ENCODE results near the gene MAP3K21. TPM values are rescaled to one million over a fixed set of nuclear protein-coding genes. Genes with fewer than 3 reads are reported as not detected.

Gene MAP3K21
- polyA plus RNA-seq, 1 experiment = 0.42 TPM

- Histone ChIP-seq H3K9me3 (ENCODE audit: control insufficient read depth, insufficient read depth, low read length) (no peaks in the 10 kb centered on the region), H3K4me3 (ENCODE audit: low read depth, low read length) (no peak overlapping the region), H3K27me3 (ENCODE audit: control insufficient read depth, insufficient read depth, low read length) (no peaks in the 10 kb centered on the region), H3K27ac (ENCODE audit: low read depth, low read length) (no peak overlapping the region)
- POLR2A ChIA-PET = no interaction called here
- TF ChIP-seq, protein P1, sequence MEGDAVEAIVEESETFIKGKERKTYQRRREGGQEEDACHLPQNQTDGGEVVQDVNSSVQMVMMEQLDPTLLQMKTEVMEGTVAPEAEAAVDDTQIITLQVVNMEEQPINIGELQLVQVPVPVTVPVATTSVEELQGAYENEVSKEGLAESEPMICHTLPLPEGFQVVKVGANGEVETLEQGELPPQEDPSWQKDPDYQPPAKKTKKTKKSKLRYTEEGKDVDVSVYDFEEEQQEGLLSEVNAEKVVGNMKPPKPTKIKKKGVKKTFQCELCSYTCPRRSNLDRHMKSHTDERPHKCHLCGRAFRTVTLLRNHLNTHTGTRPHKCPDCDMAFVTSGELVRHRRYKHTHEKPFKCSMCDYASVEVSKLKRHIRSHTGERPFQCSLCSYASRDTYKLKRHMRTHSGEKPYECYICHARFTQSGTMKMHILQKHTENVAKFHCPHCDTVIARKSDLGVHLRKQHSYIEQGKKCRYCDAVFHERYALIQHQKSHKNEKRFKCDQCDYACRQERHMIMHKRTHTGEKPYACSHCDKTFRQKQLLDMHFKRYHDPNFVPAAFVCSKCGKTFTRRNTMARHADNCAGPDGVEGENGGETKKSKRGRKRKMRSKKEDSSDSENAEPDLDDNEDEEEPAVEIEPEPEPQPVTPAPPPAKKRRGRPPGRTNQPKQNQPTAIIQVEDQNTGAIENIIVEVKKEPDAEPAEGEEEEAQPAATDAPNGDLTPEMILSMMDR (IDR thresholded peaks at IDR 0.05; ENCODE audit: low read depth, low read length) = no peak
- CTCF ChIA-PET = no interaction called here
- DNase-seq (ENCODE audit: low read depth, low spot score) = no peak
Measured at GRCh38 chr1:233379869-233380438, 52.4 kb downstream of the MAP3K21 start.

GRCh38 chr1:233381806-233382205, 54.3 kb downstream of the MAP3K21 start:
- no peak for DNase-seq (ENCODE audit: low read depth, low spot score)
- Histone ChIP-seq H3K4me3 (ENCODE audit: low read depth, low read length) (no peak overlapping the region), H3K9me3 (ENCODE audit: control insufficient read depth, insufficient read depth, low read length) (no peaks in the 10 kb centered on the region), H3K27ac (ENCODE audit: low read depth, low read length) (no peak overlapping the region), H3K27me3 (ENCODE audit: control insufficient read depth, insufficient read depth, low read length) (no peaks in the 10 kb centered on the region)
- CTCF ChIA-PET = interaction anchor here (1.1 to 1.8 kb wide), 3 partner anchors 16 to 77 kb away, joined by 3 to 8 read pairs (median 5); no protein-coding TSS in a partner anchor
- TF ChIP-seq, protein P1 (IDR thresholded peaks at IDR 0.05; ENCODE audit: low read depth, low read length) = no peak
- POLR2A ChIA-PET = no interaction called here

GRCh38 chr1:233383984-233384383, 56.5 kb downstream of the MAP3K21 start:
- Histone ChIP-seq H3K9me3 (ENCODE audit: control insufficient read depth, insufficient read depth, low read length) (no peaks in the 10 kb centered on the region), H3K27me3 (ENCODE audit: control insufficient read depth, insufficient read depth, low read length) (no peaks in the 10 kb centered on the region), H3K27ac (ENCODE audit: low read depth, low read length) (no peak overlapping the region), H3K4me3 (ENCODE audit: low read depth, low read length) (no peak overlapping the region)
- TF ChIP-seq, protein P1 (IDR thresholded peaks at IDR 0.05; ENCODE audit: low read depth, low read length) = no peak
- ChIA-PET POLR2A (no interaction called here), CTCF (interaction anchor here (0.6 to 1.7 kb wide), 3 partner anchors 11 to 926 kb away, joined by 3 to 7 read pairs (median 5); no protein-coding TSS in a partner anchor)
- DNase-seq (ENCODE audit: low read depth, low spot score) = no peak

- no peak overlapping the region for H3K27ac ChIP-seq (ENCODE audit: low read depth, low read length)
- TF ChIP-seq, protein P1 (IDR thresholded peaks at IDR 0.05; ENCODE audit: low read depth, low read length) = no peak
- no peak overlapping the region for H3K4me3 ChIP-seq (ENCODE audit: low read depth, low read length)
- ChIA-PET CTCF (no interaction called here), POLR2A (no interaction called here)
- DNase-seq (ENCODE audit: low read depth, low spot score) = no peak
- no peaks in the 10 kb centered on the region for H3K9me3 ChIP-seq (ENCODE audit: control insufficient read depth, insufficient read depth, low read length)
- H3K27me3 ChIP-seq (ENCODE audit: control insufficient read depth, insufficient read depth, low read length) = no peaks in the 10 kb centered on the region
Measured at GRCh38 chr1:233386336-233386735, 58.8 kb downstream of the MAP3K21 start.

DNA sequence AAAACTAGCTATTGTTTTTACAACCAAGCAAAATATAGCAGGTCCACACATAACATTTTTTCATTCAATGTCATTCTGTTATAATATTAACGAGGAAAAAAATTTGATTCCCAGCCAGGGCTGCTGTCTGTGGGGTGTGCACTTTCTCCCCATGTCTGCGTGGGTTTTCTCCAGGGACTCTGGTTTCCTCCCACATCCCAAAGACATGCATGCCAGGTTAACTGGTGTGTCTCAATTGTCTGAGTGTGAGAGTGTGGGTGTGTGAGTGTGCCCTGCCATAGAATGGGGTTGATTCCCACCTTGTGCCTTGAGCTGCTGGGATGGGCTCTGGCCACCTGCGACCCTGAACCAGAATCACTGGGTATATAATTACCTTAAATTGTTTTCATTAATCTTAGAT, 60.1 kb downstream of the MAP3K21 start:
- no peak for DNase-seq (ENCODE audit: low read depth, low spot score)
- no peak overlapping the region for H3K4me3 ChIP-seq (ENCODE audit: low read depth, low read length)
- ChIA-PET CTCF (no interaction called here), POLR2A (no interaction called here)
- H3K9me3 ChIP-seq (ENCODE audit: control insufficient read depth, insufficient read depth, low read length) = no peaks in the 10 kb centered on the region
- no peaks in the 10 kb centered on the region for H3K27me3 ChIP-seq (ENCODE audit: control insufficient read depth, insufficient read depth, low read length)
- TF ChIP-seq, protein P1 (IDR thresholded peaks at IDR 0.05; ENCODE audit: low read depth, low read length) = no peak
- no peak overlapping the region for H3K27ac ChIP-seq (ENCODE audit: low read depth, low read length)

Measured in AG04450 (cell line).